ENCODE results near the gene VLDLR.
A peak's percentile ranks its signal among the peaks of the same experiment; 100 is the strongest.

The VLDLR gene

DNA sequence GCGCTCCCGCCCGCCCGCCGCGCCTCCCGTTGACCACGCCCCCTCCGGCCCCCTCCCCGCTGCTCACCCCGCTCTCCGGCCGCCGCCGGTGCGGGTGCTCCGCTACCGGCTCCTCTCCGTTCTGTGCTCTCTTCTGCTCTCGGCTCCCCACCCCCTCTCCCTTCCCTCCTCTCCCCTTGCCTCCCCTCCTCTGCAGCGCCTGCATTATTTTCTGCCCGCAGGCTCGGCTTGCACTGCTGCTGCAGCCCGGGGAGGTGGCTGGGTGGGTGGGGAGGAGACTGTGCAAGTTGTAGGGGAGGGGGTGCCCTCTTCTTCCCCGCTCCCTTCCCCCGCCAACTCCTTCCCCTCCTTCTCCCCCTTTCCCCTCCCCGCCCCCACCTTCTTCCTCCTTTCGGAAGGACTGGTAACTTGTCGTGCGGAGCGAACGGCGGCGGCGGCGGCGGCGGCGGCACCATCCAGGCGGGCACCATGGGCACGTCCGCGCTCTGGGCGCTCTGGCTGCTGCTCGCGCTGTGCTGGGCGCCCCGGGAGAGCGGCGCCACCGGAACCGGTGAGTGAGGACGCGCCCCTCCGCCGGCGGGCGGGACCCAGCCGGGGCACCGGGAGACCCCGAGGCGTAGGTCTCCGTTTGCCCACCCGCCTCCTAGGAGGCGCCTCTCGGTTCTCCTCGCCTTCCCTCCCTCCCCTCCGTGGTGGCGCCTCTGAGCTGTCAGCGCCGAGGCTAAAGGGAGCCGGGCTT lies at the start of gene VLDLR:
VLDLR (plus strand) TSS at position 66 of the 739 bp plus-strand sequence; CDS start at position 469, 403 bp downstream.
- peak; percentile 45 for DNase-seq (ENCODE audit: low spot score)

DNA sequence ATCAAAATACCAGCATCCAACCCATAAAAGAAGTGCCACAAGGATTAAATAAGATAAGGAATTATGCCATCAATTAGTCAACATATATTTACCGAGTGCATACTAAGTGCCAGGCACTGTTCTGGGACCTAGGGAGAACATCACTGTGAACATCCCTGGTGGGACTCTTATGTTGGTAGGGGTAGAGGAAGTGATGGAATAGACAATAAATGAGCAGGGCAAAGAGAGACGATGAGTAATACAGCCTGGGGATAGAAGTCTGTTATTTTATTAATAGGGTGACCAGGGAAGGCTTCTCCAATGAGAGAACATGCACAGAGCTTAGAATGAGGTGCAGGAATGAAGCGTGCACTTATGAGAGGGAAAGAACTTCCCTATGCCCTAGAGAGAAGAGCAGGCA lies 47.4 kb upstream of the VLDLR start:
- DNase-seq (ENCODE audit: low spot score) = no peak

DNA sequence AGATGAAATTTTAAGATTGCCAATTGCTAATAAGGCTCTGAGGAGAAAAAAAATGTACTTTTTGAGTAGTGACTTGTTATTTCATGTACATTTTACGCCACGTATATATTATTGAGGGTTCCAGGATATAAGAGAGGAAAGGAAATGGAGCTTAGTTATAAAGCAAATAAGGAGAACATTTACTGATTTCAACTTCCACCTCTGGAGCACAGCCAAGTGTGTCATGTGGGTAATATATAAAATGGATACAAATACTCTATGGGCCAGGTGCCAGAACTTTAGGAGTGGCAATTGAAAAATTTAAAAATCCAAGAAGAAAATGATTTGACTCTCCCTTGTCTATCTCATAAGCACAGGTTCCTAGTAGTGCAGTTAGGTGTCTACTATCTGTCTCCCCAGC lies 45.0 kb upstream of the VLDLR start:
- no peak for DNase-seq (ENCODE audit: low spot score)

DNA sequence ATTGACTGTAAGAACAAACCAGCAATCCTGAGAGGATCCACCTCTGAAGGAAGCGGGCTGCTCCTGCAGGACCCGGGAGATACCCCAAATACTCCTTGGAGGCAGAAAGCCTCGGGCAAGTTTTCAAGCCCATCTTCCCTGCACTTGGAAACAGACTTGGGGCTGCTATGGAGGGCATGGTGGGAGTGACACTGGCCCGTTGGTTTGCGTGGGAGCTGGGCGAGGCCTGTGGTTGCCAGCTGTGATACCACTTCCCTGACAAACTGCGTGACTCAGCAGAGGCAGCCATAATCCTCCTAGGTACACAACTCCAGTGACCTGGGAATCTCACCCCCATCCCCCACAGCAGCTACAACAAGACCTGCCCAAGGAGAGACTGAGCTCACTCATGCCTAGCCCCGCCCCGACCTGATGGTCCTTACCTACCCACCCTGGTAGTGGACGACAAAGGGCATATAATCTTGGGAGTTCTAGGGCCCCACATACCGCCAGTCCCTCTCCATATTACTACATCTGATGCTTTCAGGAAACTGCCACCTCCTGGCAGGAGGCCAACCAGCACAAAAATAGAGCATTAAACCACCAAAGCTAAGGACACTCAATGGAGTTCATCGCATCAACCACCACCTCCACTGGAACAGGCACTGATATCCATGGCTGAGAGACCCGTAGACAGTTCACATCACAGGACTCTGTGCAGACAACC lies 38.1 kb upstream of the VLDLR start:
- no peak for DNase-seq (ENCODE audit: low spot score)

DNA sequence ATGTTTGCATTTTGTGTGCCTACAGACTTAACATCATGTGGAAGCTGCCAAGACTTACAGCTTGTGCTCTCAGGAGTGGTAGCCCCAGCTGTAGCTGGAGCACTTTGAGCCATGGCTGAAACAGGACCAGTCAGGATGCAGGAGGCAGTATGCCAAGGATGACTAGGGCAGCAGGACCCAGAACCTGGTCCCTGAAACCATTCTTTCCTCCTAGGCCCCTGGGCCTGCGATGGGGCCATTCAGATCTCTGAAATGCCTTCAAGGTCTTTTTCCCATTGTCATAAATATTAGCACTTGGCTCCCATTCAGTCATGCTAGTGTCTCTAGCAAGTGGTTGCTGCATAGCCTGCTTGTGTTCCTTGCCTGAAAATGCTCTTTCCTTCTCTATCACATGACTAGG lies 29.6 kb upstream of the VLDLR start:
- no peak for DNase-seq (ENCODE audit: low spot score)

DNA sequence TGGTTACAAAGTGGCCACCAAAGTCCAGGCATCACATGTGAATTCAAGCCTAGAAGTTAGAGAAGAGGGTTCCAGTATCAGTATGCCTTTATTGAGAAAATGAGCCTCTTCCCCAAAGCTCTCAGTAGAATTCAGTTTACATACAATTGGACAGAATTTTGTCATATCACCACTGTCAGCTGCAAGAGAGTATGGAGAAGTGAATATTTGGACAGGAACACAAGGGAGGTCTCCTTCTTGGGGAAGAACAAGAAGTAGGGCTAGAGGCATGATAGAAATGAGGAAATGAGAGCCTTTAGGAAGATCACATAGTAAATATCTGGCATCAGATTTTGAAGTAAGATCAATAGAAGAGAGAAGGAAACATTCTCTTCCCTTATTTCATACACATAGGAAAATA lies 27.8 kb upstream of the VLDLR start:
- DNase-seq (ENCODE audit: low spot score) = no peak

DNA sequence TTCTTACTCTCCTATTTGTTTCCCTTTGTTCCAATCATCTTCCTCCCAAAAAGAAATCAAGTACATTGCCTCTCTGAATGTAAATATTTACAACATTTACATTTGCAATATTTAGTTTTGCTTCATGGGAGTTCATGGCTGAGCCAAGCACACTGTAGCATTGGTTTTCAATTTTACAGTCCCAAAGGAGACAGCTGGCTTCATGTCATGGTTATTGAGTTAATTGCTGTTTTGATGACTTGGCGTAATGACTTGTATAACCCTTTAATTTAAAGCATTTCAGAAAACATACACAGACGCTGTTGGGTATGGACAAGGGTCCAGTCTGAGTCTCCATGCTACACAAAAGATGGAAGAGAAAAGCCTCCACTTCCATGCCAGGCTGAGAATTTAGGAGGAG lies 25.6 kb upstream of the VLDLR start:
- DNase-seq (ENCODE audit: low spot score) = no peak

DNA sequence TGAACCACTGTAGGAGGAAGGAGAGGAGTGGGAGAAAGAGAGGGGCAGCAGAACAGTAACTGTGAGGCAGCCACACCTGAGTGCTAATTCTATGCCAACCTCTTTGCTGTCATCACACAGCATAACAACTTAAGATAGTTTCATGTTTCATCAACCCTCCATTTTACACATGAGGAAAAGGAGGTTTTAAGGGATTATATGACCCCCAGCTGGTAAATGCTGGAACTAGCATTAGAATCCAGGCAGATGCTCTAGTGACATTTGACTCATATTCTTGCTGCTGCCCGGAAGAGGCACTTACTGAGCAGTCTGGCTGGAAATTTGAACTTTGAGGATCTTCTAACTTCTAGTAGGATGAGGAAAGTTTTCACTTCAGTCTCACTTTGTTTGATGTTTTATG lies 24.1 kb upstream of the VLDLR start:
- no peak for DNase-seq (ENCODE audit: low spot score)

DNA sequence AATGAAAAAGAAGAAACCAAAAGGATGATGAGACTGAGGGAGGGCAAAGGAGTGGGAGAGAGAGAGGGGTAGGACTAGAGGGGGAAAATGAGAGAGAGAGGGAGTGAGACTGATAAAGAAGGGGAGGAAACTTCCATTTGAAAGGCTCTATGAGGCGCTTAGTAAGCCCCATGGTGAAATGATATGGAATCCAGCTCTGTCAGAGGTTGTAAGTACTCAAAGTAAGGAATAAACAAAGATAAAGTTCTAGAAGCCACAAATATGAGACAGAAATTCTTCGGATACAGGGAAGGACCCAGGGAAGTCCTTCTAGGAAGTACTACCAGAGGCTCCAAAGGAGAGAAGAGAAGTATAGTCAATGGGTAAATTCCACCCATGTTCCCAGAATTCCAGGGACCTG lies 21.7 kb upstream of the VLDLR start:
- DNase-seq (ENCODE audit: low spot score) = no peak

DNA sequence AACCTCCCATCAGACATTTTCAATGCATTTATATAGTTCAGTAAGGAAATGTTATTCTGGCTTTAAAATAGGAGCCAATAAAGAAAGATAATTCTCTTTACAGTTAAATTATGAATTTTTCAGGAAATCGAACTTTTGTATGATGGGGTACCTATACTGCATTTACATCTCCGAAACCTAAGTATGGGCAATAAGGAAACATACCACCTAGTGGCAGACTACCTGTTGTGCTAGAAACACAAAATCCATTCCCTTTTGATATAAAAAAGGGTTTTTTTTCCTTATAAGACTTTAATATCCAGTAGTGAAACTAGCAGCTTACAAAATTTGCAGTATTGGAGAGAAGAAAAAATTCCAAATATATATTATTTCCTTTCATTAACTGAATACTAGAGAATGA lies 21.3 kb upstream of the VLDLR start:
- DNase-seq (ENCODE audit: low spot score) = no peak

DNA sequence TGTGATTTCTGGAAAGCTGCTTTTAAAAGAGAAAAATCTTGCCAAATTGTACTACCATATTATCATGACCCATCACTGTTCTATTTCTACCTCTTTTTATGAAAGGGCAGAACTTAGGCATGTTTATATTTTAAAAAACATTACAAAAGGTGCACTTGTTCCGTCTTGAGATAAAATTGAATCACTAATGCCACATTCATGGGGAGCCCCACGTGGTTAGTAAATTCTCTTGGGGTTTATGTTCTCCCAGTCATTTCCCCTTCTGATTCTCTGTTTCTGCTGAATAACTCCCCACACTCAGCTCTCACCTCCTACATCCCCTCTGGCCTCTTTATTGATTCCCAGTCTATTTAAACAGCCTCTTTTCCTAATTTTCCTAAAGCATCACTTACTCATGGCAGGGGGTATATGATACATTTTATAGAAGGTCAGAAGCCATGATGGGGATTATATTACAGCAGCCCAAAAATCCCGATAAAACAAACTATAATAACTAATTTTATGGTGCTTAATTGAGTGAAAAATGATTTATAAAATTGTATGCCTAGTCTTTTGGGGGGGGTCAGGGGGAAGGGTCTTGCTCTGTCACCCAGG lies 19.7 kb upstream of the VLDLR start:
- DNase-seq (ENCODE audit: low spot score) = no peak

DNA sequence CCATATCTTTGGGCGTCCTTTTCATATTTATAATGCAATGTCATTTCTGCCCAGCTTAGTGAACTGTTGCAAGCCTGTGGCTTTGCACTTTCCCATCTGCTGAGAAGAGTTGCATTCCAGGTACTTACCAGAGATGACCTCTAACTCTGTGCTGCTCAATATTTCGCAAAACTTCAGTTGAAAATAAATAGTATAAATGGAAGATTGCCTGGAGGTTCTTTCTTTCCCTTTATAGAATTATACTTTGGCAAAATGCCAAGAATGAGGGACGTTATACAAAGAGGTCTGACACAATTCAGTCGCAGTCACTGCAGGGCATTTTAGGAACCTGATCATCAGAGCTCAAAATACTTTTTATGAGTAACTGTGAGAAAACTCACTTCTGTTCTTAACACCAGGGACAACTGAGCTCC lies 18.9 kb upstream of the VLDLR start:
- DNase-seq (ENCODE audit: low spot score) = peak; percentile 15

DNA sequence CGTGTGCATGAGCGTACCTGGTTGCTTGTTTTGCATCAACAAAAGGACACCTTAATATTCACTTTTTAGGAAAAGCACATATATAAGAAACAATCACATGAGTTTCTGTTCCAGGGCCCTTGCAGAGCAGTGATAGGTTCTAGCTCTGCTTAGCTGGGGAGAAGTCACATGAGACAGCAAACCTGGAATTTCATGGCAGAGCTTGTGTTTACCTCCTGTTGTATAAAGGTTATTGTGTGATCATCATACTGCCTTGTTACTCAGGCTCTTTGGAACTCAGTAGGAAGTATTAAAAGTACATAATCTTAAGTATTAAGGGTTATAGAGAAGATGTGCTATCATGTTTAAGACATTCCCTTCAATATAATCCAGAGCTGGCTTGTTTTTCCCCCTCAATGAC lies 18.0 kb upstream of the VLDLR start:
- DNase-seq (ENCODE audit: low spot score) = no peak

DNA sequence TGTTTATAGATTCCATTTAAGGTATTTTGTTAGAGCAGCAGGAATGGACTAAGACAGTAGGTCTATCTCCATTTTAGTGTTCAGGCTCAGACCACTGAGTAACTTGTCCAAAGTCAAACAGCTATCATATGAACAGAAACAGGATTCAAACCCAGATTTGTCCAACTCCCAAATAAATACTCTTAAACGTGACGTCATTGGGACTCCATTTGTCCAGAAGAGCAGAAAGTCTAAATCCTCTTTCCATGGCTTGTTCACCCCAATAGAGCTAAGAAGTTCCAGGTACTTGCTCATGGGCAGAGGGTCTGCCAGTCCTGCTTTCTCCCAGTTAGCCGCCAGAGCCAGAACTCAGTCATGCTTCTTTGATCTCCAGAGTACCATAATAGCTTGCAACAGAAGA lies 16.3 kb upstream of the VLDLR start:
- no peak for DNase-seq (ENCODE audit: low spot score)

DNA sequence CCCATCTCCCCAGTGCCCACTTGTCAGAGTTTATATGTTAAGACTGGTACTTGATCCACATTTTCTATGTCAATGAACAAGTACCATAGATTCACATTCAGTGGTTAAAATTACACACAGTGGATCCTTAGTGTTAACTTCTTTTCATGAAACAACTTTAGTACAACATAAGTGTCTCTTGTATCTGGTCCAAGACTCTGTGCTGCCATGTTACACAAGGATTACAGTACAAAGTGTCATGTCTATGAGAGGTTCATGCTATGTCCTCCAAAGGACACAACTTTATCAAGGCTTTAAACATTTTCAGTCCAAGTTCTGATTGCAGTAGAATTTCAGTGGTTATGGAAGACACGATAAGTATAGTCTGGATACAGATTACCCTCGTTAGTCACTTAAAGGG lies 13.3 kb upstream of the VLDLR start:
- no peak for DNase-seq (ENCODE audit: low spot score)

DNA sequence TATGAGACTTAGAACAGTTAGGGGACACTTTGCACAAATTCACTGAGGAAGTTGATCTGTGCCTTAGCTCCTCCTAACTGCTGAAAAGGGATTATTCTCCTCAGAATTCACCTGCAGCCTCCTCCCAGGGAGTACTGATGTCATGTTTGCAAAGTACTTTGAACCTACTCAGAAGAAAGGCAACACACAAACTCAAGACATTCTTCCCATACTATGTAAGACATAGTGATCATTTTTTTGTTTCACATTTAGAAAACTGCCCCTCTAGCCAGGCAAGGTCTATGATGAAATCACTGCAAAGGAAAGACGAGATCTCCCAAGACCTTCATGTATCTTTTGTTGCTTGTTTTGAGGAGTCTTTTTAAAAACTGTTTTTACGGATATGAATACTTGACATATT lies 10.6 kb upstream of the VLDLR start:
- peak; percentile 17 for DNase-seq (ENCODE audit: low spot score)

DNA sequence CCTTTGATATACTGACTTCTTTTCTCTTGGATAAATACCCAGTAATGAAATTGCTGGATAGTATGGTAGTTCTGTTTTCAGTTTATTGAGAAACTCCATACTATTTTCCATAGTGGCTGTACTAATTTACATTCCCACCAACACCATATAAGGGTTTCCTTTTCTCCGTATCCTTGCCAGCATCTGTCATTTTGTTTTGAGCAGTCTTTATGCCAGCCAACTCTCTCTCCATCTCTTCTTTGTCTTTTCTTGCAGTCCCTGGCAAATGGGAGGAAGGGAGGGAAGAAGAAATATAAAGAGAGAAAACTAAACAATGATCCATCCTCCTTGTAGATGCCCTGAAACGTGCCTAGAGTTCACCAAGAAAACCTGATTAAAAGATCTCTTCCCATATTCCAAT lies 9.6 kb upstream of the VLDLR start:
- no peak for DNase-seq (ENCODE audit: low spot score)

DNA sequence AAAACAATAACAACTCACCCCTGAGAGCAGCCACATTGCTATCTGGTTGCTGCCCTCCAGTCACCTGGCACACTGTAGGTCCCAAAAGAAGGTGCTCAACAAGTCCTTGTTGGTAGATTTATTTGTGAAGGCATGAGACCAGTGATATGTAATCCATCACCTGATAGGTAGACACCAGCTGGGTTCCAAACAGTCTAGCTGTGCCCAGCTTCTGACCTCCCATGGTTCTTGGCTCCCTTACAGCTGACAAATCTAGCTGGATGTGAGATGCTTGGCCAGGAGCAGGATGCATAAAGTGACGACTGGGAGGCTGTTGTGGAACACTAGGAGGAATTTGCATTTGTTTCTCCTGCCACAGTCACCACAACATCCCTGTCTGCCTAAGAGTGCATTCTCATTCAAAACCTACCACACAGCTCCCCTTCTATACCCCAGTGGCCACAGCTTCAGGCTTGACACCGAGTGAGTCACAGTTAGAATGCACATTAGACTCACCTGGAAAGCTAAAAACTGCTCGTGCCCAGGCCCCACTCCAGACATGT lies 7.8 kb upstream of the VLDLR start:
- no peak for DNase-seq (ENCODE audit: low spot score)

DNA sequence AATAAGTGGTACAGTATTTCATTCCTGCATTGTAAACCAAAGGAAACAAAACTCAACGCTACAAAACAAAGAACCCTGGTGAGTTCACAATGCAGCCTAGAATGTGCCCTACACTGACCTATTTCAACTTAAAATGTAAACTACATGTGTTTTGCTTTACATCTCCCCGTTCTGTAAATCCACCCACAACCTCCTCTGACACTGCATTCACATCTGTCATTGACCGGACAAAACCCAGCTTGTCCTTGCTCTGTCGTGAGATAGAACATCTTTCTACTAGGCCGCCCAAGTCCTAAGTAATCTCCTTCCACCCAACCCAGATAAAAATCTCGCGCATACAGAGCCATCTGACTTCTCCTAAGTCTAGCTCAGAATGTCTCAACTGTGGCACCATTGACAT lies 6.1 kb upstream of the VLDLR start:
- DNase-seq (ENCODE audit: low spot score) = no peak

DNA sequence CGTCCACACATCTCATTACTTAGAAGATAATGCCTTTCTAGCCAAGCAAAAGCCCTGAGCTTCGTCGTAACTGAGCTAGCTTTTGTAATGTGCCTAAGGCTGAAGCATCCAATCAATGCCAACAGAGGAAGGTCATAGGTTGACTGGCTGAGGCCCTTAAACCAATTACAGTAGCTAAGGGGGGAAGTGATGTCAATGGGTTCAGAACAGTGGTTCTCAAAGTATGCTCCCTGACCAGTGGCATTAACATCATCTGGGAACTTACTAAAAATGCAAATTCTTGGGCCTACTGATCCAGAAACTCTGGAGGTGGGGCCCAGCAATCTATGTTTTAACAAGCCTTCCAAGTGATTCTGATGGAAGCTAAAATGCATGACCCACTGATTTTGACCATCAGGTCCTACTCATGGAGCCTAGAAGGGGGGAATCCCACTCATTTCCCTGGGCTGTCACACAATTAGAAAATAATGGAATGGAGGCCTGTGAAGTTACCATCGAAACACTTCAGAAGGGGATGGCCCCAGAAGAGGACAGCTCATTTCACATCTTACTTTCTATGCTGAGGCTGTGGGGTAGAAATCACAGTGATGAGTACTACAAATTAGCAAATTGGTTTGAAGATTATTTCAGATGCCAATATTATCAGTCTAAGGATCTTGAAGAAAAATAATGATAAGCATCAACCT lies 4.8 kb upstream of the VLDLR start:
- no peak for DNase-seq (ENCODE audit: low spot score)

DNA sequence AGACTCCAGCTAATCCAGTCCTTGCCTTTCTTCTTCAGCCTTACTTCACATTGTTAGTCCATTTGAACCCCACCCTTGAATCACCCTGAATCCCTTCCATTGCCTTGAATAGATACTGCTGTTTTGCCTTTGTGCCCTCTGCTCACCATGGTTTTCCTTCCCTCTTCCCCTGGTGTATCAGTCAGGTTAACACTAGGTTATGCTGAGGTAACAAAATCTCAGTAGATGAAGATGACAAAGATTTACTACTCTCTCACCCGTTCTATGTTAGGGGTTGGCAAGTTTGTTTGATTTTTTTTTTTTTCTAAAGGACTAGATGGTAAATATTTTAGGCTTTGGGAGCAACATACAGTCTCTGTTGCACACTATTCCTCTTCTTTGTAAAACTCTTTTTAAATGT lies 3.3 kb upstream of the VLDLR start:
- DNase-seq (ENCODE audit: low spot score) = no peak

DNA sequence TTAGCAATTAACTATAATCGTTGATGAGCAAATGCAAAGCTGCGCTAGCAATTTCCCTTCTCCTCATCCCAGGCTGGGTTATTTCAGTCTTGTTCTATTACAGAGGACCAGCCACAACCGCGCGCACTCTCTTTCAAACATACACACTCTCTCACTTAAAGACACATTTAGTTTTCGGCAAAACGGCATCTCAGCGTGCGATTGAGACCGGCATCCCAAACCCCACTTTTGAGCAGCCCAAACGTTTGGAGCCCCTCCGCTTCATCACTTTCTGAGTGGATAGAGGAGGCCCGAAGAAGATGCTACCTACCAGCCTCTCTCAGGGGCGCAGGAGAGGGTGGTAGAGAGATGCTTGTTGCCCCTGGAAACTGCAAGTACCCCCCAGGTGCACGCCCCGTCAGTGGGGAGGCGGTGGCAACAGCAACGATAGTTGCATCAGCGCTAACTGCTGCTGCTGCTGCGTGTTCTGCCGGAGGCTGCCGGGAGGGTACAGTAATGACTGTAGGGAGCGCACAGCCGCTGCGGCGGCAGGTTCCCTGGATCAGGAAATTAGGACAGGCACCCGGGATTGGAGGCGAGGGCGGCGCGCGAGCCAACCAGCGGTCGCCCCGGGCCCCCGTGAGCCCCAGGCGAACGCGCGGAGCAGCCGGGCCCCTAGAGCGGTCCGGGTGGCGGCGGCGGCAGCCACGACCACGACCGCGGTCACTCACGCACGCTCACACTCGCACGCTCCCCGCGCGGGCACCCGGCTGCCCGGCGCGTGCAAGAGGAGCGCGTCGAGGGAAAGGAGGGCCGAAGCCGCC lies 467 bp upstream of the VLDLR start:
- DNase-seq (ENCODE audit: low spot score) = peak; percentile 91

All from AG20443 (cell line).